Psoas muscle (tissue), 8 donors: ENCODE measurements around the gene MORN1. TPM values are rescaled to one million over a fixed set of nuclear protein-coding genes. Genes with fewer than 3 reads are reported as not detected.
A peak's percentile ranks its signal among the peaks of the same experiment; 100 is the strongest.

Experiments
- ATAC-seq, 4 donors: fragments of 200-7000 bp; cut with Tn5 transposase; one replicate each; pipeline ENCODE4 v1.9.1; 2020; ENCODE audit warnings: moderate library complexity in 3 of 4, mild to moderate bottlenecking in 2 of 4
- DNase-seq, 2 donors: peaks; one replicate each; pipeline ENCODE4 v3.0.0-alpha.2; 2020
- H3K27ac ChIP-seq: fragments of 200-600 bp; one replicate; pipeline ENCODE4 v1.8.0; 2022
- H3K27me3 ChIP-seq, 3 donors: fragments of 200-600 bp in 1 of 3; one replicate each; pipeline versions ENCODE4 v1.6.1 to v1.8.0; 2013 to 2022; ENCODE audit warnings: low read length in 2 of 3, mild to moderate bottlenecking in 2 of 3, moderate library complexity in 1 of 3; ENCODE audit not compliant: insufficient read depth in 3 of 3
- H3K36me3 ChIP-seq, 2 donors: fragments of 200-600 bp in 1 of 2; one replicate each; pipeline versions ENCODE4 v1.6.1 to v1.8.0; 2013 to 2022; ENCODE audit warnings: low read depth in 1 of 2, mild to moderate bottlenecking in 1 of 2, moderate library complexity in 1 of 2; ENCODE audit not compliant: insufficient read depth in 1 of 2
- H3K4me1 ChIP-seq: fragments of 200-600 bp; one replicate; pipeline ENCODE4 v1.8.0; 2022
- H3K4me3 ChIP-seq: fragments of 200-600 bp; one replicate; pipeline ENCODE4 v1.8.0; 2022; ENCODE audit warnings: mild to moderate bottlenecking
- H3K9me3 ChIP-seq: fragments of 200-600 bp; one replicate; pipeline ENCODE4 v1.8.0; 2022
- CTCF ChIP-seq: fragments of 200-600 bp; IDR thresholded peaks from one replicate; pipeline ENCODE4 v1.8.0; 2022; ENCODE audit warnings: antibody characterized with exemption
- WGBS, 3 donors: extraction: QIAGEN DNeasy Blood & Tissue Kit; methylation state at CpG; one replicate each; pipeline versions ENCODE4 v1.1.6 to v1.1.7; 2013; 5-methylcytosine and 5-hydroxymethylcytosine counted together
- intact Hi-C, 2 donors: fragments of 100-400 bp; cut with DNase I; formaldehyde crosslinking; loops; one replicate each; pipeline versions ENCODE4 v1.11.0 to v1.14.2; 2022
- polyA plus RNA-seq, 3 donors: library from polyadenylated mRNA; stranded (reverse); fragments of 200-250 nt; gene quantifications; one replicate each; pipeline ENCODE4 v1.2.3, GENCODE V29; 2013
- total RNA-seq, 4 donors: library from RNA; stranded (reverse); fragmentation: NEBNext Ultra II Directional in 2 of 4; extraction: Animal tissue kit (Norgen Biotek cat#: 25700) in 2 of 4; gene quantifications; one replicate each; pipeline versions ENCODE4 v1.2.1 to v1.2.4, GENCODE V29; 2021 to 2023
- donor health status: healthy with polysubstance abuse.
- donor health status: DM: no; HTN: no; CAD: no; lungs with moderate emphysema.
- donor health status: Bipolar disorder and iron deficiency.
- donor health status: healthy.
- donor health status: DM: yes; HTN: yes; CAD: no.
- donor health status: DM: no; HTN: no; CAD: no.
- donor health status: DM: no; HTN: no; CAD: no.
- donor health status: DM: yes; HTN: yes; CAD: no.

The MORN1 gene
- total and polyA plus RNA-seq, 7 donors, result 1.2 to 7.3 (median 4.2) TPM

- no peak for TF ChIP-seq CTCF
- Histone ChIP-seq H3K27ac (no peak overlapping the region), H3K4me3 (no peak overlapping the region), H3K27me3 (no peaks in the 10 kb centered on the region), H3K9me3 (no peaks in the 10 kb centered on the region), H3K4me1 (peaks cover 87% of the 10 kb centered on the region), H3K36me3 (no peaks in the 10 kb centered on the region)
- intact Hi-C loops, result no loop called here
- DNase-seq, result peak in 1 of 2 donors; percentile 52
- WGBS, 3 donors, result 60 to 65% (median 61%) methylated on average over 22 to 24 of the region's 24 CpGs
- ATAC-seq, result no peak
Observed at GRCh38 chr1:2274231-2274928, 117.0 kb downstream of the MORN1 start.

GRCh38 chr1:2273401-2274090 is 117.8 kb downstream of the MORN1 start:
- TF ChIP-seq CTCF, result no peak
- intact Hi-C loops, result no loop called here

GRCh38 chr1:2272686-2273400 is 118.5 kb downstream of the MORN1 start:
- H3K4me1 ChIP-seq, result peaks cover 77% of the 10 kb centered on the region
- WGBS, 3 donors, result 73 to 79% (median 76%) methylated on average over 28 of the region's 28 CpGs
- no peak for ATAC-seq
- intact Hi-C loops, result no loop called here
- no peaks in the 10 kb centered on the region for H3K27me3 ChIP-seq
- H3K4me3 ChIP-seq, result no peak overlapping the region
- H3K27ac ChIP-seq, result no peak overlapping the region
- TF ChIP-seq CTCF, result no peak
- peak in 1 of 2 donors; percentile 44 for DNase-seq
- no peaks in the 10 kb centered on the region for H3K36me3 ChIP-seq
- no peaks in the 10 kb centered on the region for H3K9me3 ChIP-seq

More at GRCh38 chr1:2273401-2274090, 117.8 kb downstream of the MORN1 start:
- no peaks in the 10 kb centered on the region for H3K36me3 ChIP-seq
- H3K27ac ChIP-seq, result no peak overlapping the region
- 71 to 84% (median 77%) methylated on average over 29 of the region's 29 CpGs for WGBS, 3 donors
- DNase-seq, result peak in 1 of 2 donors; percentile 49
- no peaks in the 10 kb centered on the region for H3K27me3 ChIP-seq
- H3K4me3 ChIP-seq, result no peak overlapping the region
- no peaks in the 10 kb centered on the region for H3K9me3 ChIP-seq
- ATAC-seq, result peak in 2 of 4 donors; percentile 26 to 35
- peaks cover 81% of the 10 kb centered on the region for H3K4me1 ChIP-seq

DNA sequence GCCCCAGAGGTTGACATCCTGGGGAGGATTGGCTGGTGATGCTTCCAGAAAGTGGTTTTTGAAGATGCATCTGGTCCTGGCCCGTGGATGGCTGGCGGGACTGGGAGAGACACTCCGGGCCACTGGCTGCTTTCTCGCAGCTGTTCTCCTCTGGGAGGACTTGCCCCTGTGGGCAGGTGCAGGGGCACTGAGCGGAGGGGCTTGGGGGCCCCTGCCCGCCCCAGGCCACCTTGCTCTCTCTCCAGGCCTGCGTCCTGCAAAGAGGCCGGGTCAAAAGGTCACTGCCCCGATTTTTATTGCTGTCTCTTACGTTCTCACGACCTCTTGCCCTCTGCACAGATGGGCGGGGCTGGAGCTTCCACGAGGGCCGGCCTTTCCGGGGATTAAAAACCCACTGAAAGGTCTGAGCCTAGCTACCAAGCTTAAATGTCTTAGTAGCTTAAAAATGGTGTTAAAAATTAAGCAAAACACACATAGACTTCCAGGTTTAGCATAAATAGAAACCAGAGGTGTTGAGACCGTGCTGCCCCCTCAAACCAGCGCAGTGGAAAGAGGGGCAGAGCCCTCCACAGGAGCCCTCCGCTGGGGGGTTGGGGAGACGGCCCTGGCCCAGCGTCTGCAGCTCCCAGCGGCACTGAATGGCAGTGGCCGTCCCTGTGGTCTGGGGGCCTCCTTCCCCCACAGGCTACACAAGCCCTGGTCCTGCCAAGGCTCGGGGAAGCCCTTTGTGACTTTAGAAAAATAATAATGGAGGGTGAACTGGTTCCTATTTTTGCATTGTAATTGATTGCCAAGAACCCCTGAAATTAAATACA is 119.3 kb downstream of the MORN1 start:
- Histone ChIP-seq H3K36me3 (no peaks in the 10 kb centered on the region), H3K9me3 (no peaks in the 10 kb centered on the region), H3K27ac (no peak overlapping the region), H3K27me3 (no peaks in the 10 kb centered on the region), H3K4me3 (no peak overlapping the region), H3K4me1 (peaks cover 84% of the 10 kb centered on the region)
- TF ChIP-seq CTCF, result no peak
- DNase-seq (peak; percentile 38 to 52), ATAC-seq (no peak)
- intact Hi-C loops, result no loop called here
- WGBS, 3 donors, result 55 to 66% (median 56%) methylated on average over 23 of the region's 23 CpGs

Other genes starting within 250 kb of the MORN1 start
- gene FAAP20, start 196.8 kb downstream of the MORN1 start, total RNA-seq, result 10 to 100 TPM; 17.8 to 26.3 (median 19.4) TPM
- 10 to 100 TPM; 22.1 to 48.1 (median 28.2) TPM for gene FAAP20, start 196.8 kb downstream of the MORN1 start, polyA plus RNA-seq
- 10 to 100 TPM; 21.4 to 32.1 (median 30.3) TPM for gene SKI, start 163.2 kb downstream of the MORN1 start, total RNA-seq
- 10 to 100 TPM in 2 of 3 donors, 1 to 10 TPM in 1; 7.7 to 20.9 (median 18.3) TPM for gene SKI, start 163.2 kb downstream of the MORN1 start, polyA plus RNA-seq
- gene RER1, start 287 bp upstream of the MORN1 start, total RNA-seq, result 10 to 100 TPM; 71.1 to 97.6 (median 86.7) TPM
- gene RER1, start 287 bp upstream of the MORN1 start, polyA plus RNA-seq, result 100 to 1,000 TPM in 1 of 3 donors, 10 to 100 TPM in 2; 68.8 to 119 (median 91.3) TPM
- gene PEX10, start 21.0 kb upstream of the MORN1 start, total RNA-seq, result 10 to 100 TPM; 14.1 to 19.7 (median 17.1) TPM
- gene PEX10, start 21.0 kb upstream of the MORN1 start, polyA plus RNA-seq, result 10 to 100 TPM; 12.6 to 18.4 (median 16.2) TPM
- under 1 TPM; 0.04 to 0.60 (median 0.13) TPM for gene PLCH2, start 84.7 kb upstream of the MORN1 start, total RNA-seq
- under 1 TPM in 2 of 3 donors, not detected in 1; 0.05 to 0.12 TPM for gene PLCH2, start 84.7 kb upstream of the MORN1 start, polyA plus RNA-seq
- gene PANK4, start 135.0 kb upstream of the MORN1 start, total RNA-seq, result 10 to 100 TPM; 29.0 to 45.1 (median 35.3) TPM
- gene PANK4, start 135.0 kb upstream of the MORN1 start, polyA plus RNA-seq, result 10 to 100 TPM; 30.3 to 32.4 (median 31.9) TPM
- under 1 TPM; 0.18 to 0.77 (median 0.45) TPM for gene HES5, start 138.7 kb upstream of the MORN1 start, total RNA-seq
- gene HES5, start 138.7 kb upstream of the MORN1 start, polyA plus RNA-seq, result under 1 TPM in 2 of 3 donors, not detected in 1; 0.13 to 0.14 TPM
- gene TNFRSF14, start 164.8 kb upstream of the MORN1 start, total RNA-seq, result 10 to 100 TPM in 2 of 4 donors, 1 to 10 TPM in 2; 6.2 to 10.6 (median 8.9) TPM
- gene TNFRSF14, start 164.8 kb upstream of the MORN1 start, polyA plus RNA-seq, result 10 to 100 TPM in 1 of 3 donors, 1 to 10 TPM in 2; 6.6 to 10.8 (median 8.2) TPM
- gene PRXL2B, start 195.2 kb upstream of the MORN1 start, total RNA-seq, result 1 to 10 TPM in 3 of 4 donors, under 1 TPM in 1; 0.97 to 3.9 (median 3.1) TPM
- gene PRXL2B, start 195.2 kb upstream of the MORN1 start, polyA plus RNA-seq, result 1 to 10 TPM; 1.8 to 3.0 (median 2.6) TPM
- under 1 TPM in 2 of 4 donors, not detected in 2; 0.58 to 0.89 TPM for gene MMEL1, start 241.5 kb upstream of the MORN1 start, total RNA-seq
- gene MMEL1, start 241.5 kb upstream of the MORN1 start, polyA plus RNA-seq, result under 1 TPM; 0.08 to 0.21 (median 0.16) TPM